Measurements from ENCODE around the gene INSYN2A.

INSYN2A gene

GRCh38 chr10:127154831-127155620 lies 41.4 kb downstream of the INSYN2A start:
- no peak for DNase-seq (ENCODE audit: low read depth)

GRCh38 chr10:127153181-127153580 lies 43.2 kb downstream of the INSYN2A start:
- DNase-seq (ENCODE audit: low read depth) = no peak

- DNase-seq (ENCODE audit: low read depth) = no peak
Measured at GRCh38 chr10:127151981-127152699, 44.3 kb downstream of the INSYN2A start.

- no peak for DNase-seq (ENCODE audit: low read depth)
Measured at GRCh38 chr10:127151541-127151940, 44.9 kb downstream of the INSYN2A start.

GRCh38 chr10:127150136-127150535 lies 46.3 kb downstream of the INSYN2A start:
- DNase-seq (ENCODE audit: low read depth) = peak; percentile 17

GRCh38 chr10:127149501-127150081 lies 46.8 kb downstream of the INSYN2A start:
- DNase-seq (ENCODE audit: low read depth) = peak; percentile 4

- peak; percentile 20 for DNase-seq (ENCODE audit: low read depth)
Measured at GRCh38 chr10:127148933-127149220, 47.5 kb downstream of the INSYN2A start.

- DNase-seq (ENCODE audit: low read depth) = peak; percentile 68
Measured at GRCh38 chr10:127148066-127148932, 48.1 kb downstream of the INSYN2A start.

GRCh38 chr10:127146661-127147060 lies 49.7 kb downstream of the INSYN2A start:
- DNase-seq (ENCODE audit: low read depth) = no peak

Measured in HS-27A (cell line).